Cardiac septum (tissue), 1 donor: ENCODE measurements around the gene PTPN12. TPM values are rescaled to one million over a fixed set of nuclear protein-coding genes. Genes with fewer than 3 reads are reported as not detected.
"Not testable (repeated sequence)": the region's sequence is repeated elsewhere in the genome, so short reads cannot be mapped to it uniquely, and the experiment has no call there.

Source experiments
- DNase-seq: peaks from one replicate; pipeline ENCODE4 v3.0.0-alpha.2; 2020; ENCODE audit warnings: low spot score
- intact Hi-C: fragments of 100-400 bp; cut with DNase I; formaldehyde crosslinking; loops from one replicate; pipeline ENCODE4 v1.14.0; 2022
- long read RNA-seq: library from polyadenylated mRNA; unstranded; transcript quantifications from one replicate; pipeline ENCODE4 v2.0.0, GENCODE V29; 2021
- total RNA-seq: library from RNA; stranded (reverse); fragmentation: NEBNext Ultra II Directional; extraction: Animal tissue kit (Norgen Biotek cat#: 25700); gene quantifications from one replicate; pipeline ENCODE4 v1.2.1, GENCODE V29; 2021
- donor health status: DM: no; HTN: no; CAD: no.

PTPN12 gene
- total RNA-seq: 41.6 TPM
- long read RNA-seq, transcript PTPN12-201 (18 exons, 3,406 nt): major isoform, 7 of 16 reads
- long read RNA-seq, partial matches to known transcripts: 6 of 16 reads
- long read RNA-seq, other reads (novel, unspliced or antisense): 3 of 16 reads

GRCh38 chr7:77537136-77537777 is at the start of gene PTPN12:
TSS of gene PTPN12 (plus strand) at chr7:77537295. CDS start at chr7:77537547, 252 bp downstream.
- intact Hi-C loops: loop anchor here (5.0 kb wide), 2 partner anchors 120 to 160 kb away; partner anchors contain the start of genes GSAP and RSBN1L
- no peak for DNase-seq

DNA sequence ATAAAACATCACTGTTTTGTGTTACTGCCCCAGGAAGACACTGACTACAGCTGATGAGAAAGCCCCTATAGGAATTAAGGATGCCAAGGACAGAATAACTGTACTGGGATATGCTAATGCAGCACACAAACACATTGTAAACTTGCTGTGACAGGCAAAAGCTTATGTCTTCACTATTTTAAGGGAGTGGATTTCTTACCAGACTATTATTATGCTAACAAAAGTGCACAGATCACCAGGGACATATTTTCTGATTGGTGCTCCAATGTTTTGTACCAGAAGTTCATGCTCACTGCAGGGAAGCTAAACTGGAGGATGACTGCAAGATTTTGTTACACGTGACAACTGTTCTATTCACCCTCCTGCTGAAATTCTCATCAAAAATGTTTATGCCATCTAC is 48.1 kb upstream of the PTPN12 start:
- DNase-seq: no peak
- intact Hi-C loops: no loop called here

DNA sequence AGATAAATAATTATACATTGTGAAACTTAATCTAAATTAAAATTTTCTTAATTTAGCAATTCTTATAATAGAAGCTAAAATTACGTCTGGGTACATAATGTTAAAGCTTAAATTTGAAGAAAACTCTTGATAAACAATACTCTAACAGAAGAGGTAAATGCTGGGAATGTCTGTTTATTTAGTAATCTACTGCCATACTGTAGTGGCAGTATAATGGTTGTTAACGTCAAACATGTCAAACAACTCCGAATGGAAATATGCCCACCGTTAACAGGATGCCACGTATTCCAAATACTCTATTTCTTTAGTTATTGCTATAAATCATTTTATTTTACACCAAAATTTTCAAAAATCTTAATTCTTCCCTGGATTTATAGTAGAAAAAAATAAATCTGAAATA is 40.0 kb upstream of the PTPN12 start:
- intact Hi-C loops: no loop called here
- DNase-seq: no peak

GRCh38 chr7:77498659-77499379 is 38.3 kb upstream of the PTPN12 start:
- intact Hi-C loops: no loop called here
- DNase-seq: no peak

- no peak for DNase-seq
- intact Hi-C loops: no loop called here
These were observed 35.9 kb upstream of the PTPN12 start for GRCh38 chr7:77501192-77501515.

DNA sequence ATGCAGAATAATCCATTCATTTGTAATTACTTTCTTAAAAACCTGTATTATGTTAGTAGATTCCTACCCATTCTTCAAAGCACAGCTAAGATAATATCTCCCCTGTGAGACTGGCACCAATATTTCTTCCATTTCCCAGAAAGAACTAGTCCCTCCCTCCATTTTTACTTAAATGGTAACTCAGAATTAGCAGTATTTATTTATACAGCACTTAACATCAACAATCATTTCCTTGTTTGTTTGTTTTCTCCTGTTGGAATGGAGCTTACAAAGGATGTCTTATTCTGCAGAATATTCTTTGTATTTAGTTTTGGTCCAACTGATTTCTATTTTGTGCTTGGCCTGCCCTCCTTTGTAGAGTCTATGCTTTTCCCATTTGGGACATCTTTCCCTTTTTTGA is 32.1 kb upstream of the PTPN12 start:
- DNase-seq: no peak
- intact Hi-C loops: no loop called here

GRCh38 chr7:77506899-77507298 is 30.2 kb upstream of the PTPN12 start:
- DNase-seq: no peak
- intact Hi-C loops: no loop called here

GRCh38 chr7:77513002-77513670 is 24.0 kb upstream of the PTPN12 start:
- DNase-seq, intact Hi-C loops: not testable (repeated sequence)

DNA sequence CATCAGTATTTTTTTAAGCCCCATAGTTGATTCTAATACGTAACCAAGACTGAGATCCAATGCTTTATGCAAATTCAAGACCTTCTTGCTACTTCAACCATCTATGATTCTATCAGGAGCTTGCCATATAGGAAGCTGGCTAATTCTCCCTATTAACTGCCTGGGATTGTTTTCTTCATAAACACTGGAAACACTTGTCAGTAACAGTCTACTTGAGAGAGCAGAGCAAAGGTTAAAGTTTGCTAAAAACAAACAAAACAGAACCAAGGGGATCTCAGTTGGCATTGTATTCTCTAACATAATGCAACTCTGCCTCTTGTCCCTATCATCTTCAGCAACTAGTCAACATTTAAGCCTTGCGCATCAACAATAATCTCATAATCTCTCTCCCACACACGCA is 21.0 kb upstream of the PTPN12 start:
- intact Hi-C loops: no loop called here
- DNase-seq: no peak

DNA sequence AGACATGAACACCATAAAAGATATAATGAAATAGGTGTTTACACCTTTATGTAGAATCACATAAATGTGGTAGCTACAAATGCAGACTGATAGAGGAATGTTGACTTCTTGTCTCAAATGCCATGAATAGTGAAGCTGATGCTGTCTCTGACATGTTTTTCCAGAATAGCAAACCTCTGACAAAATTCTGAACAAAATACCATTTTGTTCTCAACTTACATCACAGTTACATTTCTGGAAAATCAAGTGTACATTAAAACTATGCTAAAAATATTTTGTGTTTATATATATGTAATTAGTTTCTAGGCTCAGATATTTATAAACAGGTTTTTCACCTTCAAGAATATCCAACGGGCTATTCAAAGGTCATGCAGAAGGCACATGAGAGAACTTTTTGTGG is 16.8 kb upstream of the PTPN12 start:
- intact Hi-C loops: no loop called here
- DNase-seq: no peak

DNA sequence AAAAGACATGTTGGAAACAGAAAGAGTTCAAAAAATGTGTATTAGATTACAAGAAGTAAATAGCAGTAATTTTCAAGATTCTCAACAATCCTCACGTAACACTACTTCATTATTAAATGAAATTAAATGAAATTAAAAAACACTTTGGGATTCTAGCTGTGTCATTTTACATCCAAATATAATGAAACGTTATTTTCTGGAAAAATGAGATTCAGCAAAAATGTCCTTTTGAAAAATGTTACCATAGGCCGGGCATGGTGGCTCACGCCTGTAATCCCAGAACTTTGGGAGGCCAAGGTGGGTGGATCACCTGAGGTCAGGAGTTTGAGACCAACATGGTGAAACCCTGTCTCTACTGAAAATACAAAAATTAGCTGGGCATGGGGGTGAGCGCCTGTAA is 15.6 kb upstream of the PTPN12 start:
- DNase-seq, intact Hi-C loops: not testable (repeated sequence)

- intact Hi-C loops: no loop called here
- DNase-seq: no peak
These were observed 12.4 kb upstream of the PTPN12 start for GRCh38 chr7:77524731-77525130.

- intact Hi-C loops: no loop called here
These were observed 11.9 kb upstream of the PTPN12 start for GRCh38 chr7:77525231-77525630.

DNA sequence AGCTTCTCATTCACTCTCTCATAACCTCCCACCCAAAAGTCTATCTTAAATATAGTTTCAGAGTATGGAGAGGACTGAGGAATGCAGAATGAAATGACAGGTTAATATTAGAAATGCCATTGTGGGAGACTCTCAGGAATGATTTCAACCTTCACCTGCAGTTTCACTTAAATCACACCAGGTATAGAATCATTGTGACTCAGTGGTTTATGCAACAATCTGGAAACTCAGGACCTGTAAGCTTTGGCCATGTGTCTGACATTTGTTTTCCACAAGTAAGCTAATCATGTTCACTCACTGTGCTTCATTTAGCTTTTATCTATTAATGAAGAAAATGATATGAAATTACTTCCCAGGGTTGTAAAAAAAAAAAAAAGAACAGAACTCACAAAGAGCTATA is 8.7 kb upstream of the PTPN12 start:
- intact Hi-C loops: no loop called here
- no peak for DNase-seq

More at GRCh38 chr7:77525231-77525630, 11.9 kb upstream of the PTPN12 start:
- DNase-seq: no peak

- DNase-seq: no peak
- intact Hi-C loops: no loop called here
These were observed 7.8 kb upstream of the PTPN12 start for GRCh38 chr7:77529279-77529678.

GRCh38 chr7:77531038-77531437 is 6.1 kb upstream of the PTPN12 start:
- intact Hi-C loops: no loop called here
- DNase-seq: no peak

DNA sequence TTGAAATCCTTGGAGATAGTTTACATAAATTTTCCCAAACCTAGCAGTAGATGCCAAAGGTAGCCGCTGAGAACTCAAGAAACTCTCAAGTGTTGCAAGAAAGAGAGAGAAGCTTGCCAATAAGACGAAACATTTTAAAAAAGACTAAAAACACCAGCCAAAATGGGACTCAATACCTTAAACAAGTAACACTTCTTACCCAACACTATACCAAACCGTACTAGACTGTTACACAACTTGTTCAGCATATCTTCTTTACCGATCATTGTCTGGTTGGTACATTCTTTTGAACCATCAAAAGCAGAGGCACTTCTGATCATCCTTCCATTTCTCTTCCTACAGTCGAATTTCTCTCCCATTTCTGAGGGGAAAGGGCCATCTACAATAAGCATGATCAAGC is 4.8 kb upstream of the PTPN12 start:
- intact Hi-C loops: no loop called here
- no peak for DNase-seq

DNA sequence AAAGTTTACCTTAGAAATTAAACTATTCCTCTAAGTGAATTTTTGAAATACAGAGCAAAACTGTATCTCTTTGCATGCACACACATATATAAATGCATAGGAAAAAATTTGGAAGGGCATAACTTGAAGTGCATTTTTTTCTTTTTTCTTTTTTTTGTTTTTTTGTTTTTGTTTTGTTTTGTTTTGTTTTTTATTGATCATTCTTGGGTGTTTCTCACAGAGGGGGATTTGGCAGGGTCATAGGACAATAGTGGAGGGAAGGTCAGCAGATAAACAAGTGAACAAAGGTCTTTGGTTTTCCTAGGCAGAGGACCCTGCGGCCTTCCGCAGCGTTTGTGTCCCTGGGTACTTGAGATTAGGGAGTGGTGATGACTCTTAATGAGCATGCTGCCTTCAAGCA is 4.4 kb upstream of the PTPN12 start:
- intact Hi-C loops, DNase-seq: not testable (repeated sequence)

DNA sequence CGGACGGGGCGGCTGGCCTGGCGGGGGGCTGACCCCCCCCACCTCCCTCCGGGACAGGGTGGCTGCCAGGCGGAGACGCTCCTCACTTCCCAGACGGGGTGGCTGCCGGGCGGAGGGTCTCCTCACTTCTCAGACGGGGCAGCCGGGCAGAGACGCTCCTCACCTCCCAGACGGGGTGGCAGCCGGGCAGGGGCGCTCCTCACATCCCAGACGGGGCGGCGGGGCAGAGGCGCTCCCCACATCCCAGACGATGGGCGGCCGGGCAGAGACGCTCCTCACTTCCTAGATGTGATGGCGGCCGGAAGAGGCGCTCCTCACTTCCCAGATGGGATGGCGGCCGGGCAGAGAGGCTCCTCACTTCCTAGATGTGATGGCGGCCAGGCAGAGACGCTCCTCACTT is 3.0 kb upstream of the PTPN12 start:
- DNase-seq, intact Hi-C loops: not testable (repeated sequence)

- intact Hi-C loops: loop anchor here (5.0 kb wide), 2 partner anchors 119 to 161 kb away; partner anchors contain the start of genes GSAP and RSBN1L
- no peak for DNase-seq
These were observed 1.1 kb upstream of the PTPN12 start for GRCh38 chr7:77536017-77536412.
